Activated naive CD4-positive, alpha-beta T cell treated with Interleukin-2 at 50 U/mL for 16 hours (primary cell): ENCODE results near the gene HABP4.

ENCODE experiments used
- DNase-seq: peaks from one replicate; pipeline ENCODE4 v3.0.0-alpha.2; 2020

HABP4 gene

GRCh38 chr9:96478829-96479371 lies 28.9 kb downstream of the HABP4 start:
- DNase-seq = peak; percentile 44

GRCh38 chr9:96480736-96481135 lies 30.8 kb downstream of the HABP4 start:
- DNase-seq = no peak

- DNase-seq = no peak
Measured at GRCh38 chr9:96482476-96482875, 32.5 kb downstream of the HABP4 start.

- DNase-seq = no peak
Measured at GRCh38 chr9:96483197-96483596, 33.2 kb downstream of the HABP4 start.

- DNase-seq = no peak
Measured at GRCh38 chr9:96483733-96484390, 33.9 kb downstream of the HABP4 start.

- DNase-seq = peak; percentile 21
Measured at GRCh38 chr9:96484521-96484931, 34.6 kb downstream of the HABP4 start.

- DNase-seq = no peak
Measured at GRCh38 chr9:96485280-96485679, 35.3 kb downstream of the HABP4 start.

GRCh38 chr9:96486386-96487028 lies 36.5 kb downstream of the HABP4 start:
- DNase-seq = no peak

GRCh38 chr9:96487029-96487396 lies 37.0 kb downstream of the HABP4 start:
- DNase-seq = no peak

GRCh38 chr9:96487949-96488348 lies 38.0 kb downstream of the HABP4 start:
- no peak for DNase-seq

GRCh38 chr9:96489482-96489979 lies 39.6 kb downstream of the HABP4 start:
- DNase-seq = no peak

- no peak for DNase-seq
Measured at GRCh38 chr9:96490534-96491078, 40.6 kb downstream of the HABP4 start.

GRCh38 chr9:96491079-96491879 lies 41.3 kb downstream of the HABP4 start:
- DNase-seq = peak; percentile 25

- no peak for DNase-seq
Measured at GRCh38 chr9:96491880-96492525, 42.0 kb downstream of the HABP4 start.

GRCh38 chr9:96492993-96493531 lies 43.1 kb downstream of the HABP4 start:
- no peak for DNase-seq

GRCh38 chr9:96493757-96494156 lies 43.8 kb downstream of the HABP4 start:
- DNase-seq = no peak

GRCh38 chr9:96494215-96494800 lies 44.3 kb downstream of the HABP4 start:
- no peak for DNase-seq

GRCh38 chr9:96495341-96495740 lies 45.4 kb downstream of the HABP4 start:
- DNase-seq = no peak

- DNase-seq = no peak
Measured at GRCh38 chr9:96496368-96497116, 46.6 kb downstream of the HABP4 start.

- DNase-seq = no peak
Measured at GRCh38 chr9:96497117-96497399, 47.1 kb downstream of the HABP4 start.

- no peak for DNase-seq
Measured at GRCh38 chr9:96498796-96499195, 48.8 kb downstream of the HABP4 start.
